HG03135 (cell line): ENCODE results near the gene RRM2.

Experiments used
- ATAC-seq: cut with Tn5 transposase; IDR thresholded peaks from one replicate; pipeline ENCODE4 v1.9.1; 2021; ENCODE audit warnings: mild to moderate bottlenecking, moderate library complexity; ENCODE audit not compliant: unreplicated experiment

The RRM2 gene

DNA sequence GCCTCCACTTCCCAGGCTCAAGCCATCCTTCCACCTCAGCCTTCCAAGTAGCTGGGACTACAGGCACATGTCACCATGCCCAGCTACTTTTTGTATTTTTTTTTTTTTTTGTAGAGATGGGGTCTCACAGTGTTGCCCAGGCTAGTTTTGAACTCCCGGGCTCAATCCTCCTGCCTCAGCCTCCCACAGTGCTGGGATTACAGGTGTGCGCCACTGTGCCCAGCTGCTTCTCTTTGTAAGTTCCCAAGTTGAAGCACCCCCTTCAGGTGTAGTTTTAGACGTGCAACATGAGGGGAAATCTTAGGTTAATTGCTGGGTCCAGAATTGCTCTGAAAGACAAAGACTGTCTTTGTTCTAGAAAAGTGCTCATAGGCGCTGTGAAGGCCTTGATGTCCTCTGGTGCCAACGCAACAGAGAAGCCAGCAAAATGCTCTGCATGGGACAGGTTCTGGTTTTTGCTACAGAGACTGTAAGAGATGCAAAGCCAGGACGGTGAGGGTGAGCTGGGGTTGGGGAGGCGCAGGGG lies 46.6 kb downstream of the RRM2 start:
- no peak for ATAC-seq

GRCh38 chr2:10169581-10169980 lies 47.0 kb downstream of the RRM2 start:
- no peak for ATAC-seq

DNA sequence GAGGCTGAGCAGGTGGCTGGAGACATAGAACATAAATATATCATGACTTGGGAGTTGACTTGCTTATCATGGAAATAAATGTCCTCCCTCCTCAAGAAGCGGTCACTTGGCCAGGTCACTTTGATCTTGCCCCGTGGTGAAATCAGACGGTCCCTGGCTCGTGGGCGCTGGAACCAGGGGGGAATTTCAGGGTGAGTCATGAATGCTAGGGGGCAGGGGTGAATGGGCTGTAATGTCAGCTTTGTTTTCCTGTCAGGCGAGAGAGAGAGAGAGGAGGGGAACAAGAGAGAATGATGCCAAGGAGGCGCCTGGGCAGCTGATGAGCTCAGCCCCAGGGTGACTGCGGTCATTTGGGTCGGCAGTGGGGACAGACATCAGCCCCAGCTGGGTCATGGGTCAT lies 47.7 kb downstream of the RRM2 start:
- no peak for ATAC-seq

- ATAC-seq: no peak
Measured at GRCh38 chr2:10171006-10171800, 48.7 kb downstream of the RRM2 start.

GRCh38 chr2:10172033-10172871 lies 49.7 kb downstream of the RRM2 start:
- no peak for ATAC-seq

- ATAC-seq: no peak
Measured at GRCh38 chr2:10173258-10174005, 50.9 kb downstream of the RRM2 start.

DNA sequence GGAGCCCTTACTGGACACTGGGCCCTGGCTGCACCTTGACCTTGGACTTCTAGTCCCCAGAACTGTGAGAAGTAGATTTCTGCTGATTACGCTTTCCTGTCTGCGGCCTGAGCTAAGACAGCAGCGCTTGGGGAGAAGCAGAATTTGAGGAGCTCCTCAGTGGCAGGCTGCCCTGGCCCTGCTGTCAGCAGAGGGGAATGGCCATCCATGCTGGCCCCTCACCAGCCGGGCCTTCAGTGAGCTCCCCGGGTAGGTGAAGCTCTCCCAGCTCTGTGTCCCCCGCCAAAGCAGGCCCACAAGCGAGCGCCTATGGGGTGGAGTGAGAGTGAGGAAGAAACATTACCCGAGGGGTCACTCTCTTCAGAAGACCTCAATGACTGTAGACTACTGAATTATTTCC lies 51.6 kb downstream of the RRM2 start:
- ATAC-seq: no peak

- no peak for ATAC-seq
Measured at GRCh38 chr2:10175441-10175840, 52.9 kb downstream of the RRM2 start.

DNA sequence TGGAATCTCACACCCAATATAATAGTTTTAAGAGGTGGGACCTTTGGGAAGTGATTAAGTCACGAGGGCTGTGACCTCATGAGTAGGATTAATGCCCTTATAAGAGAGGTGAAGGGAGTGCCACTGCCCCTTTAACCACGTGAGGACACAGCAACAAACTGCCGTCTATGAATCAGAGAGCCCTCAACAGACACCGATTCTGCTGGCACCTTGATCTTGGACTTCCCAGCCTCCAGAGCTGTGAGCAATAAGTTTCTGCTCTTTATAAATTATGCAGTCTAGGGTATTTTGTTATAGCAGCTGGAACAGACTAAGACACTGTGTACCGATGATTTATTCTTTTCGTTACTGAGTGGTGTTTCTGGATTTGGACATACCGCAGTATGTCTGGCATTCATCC lies 56.2 kb downstream of the RRM2 start:
- no peak for ATAC-seq

- no peak for ATAC-seq
Measured at GRCh38 chr2:10179422-10179821, 56.9 kb downstream of the RRM2 start.

GRCh38 chr2:10180229-10180628 lies 57.7 kb downstream of the RRM2 start:
- ATAC-seq: no peak
